NCI-H1105 treated with DMSO at 0.1 percent for 48 hours (cell line): Measurements from ENCODE around the gene GPX5.
"Not testable (repeated sequence)": the region's sequence is repeated elsewhere in the genome, so short reads cannot be mapped to it uniquely, and the experiment has no call there.

Source experiments
- DNase-seq: peaks from one replicate; lab custom pipeline; 2025; lab: John Stamatoyannopoulos, UW

Gene GPX5

GRCh38 chr6:28515676-28516075 lies 10.0 kb upstream of the GPX5 start, which contains the start of gene GPX6:
Gene GPX6 (minus strand): TSS chr6:28515793. CDS start chr6:28515743, 50 bp downstream.
- no peak for DNase-seq

- DNase-seq, result no peak
Observed at GRCh38 chr6:28517964-28518363, 7.7 kb upstream of the GPX5 start.

GRCh38 chr6:28522594-28523240 lies 3.0 kb upstream of the GPX5 start:
- no peak for DNase-seq

GRCh38 chr6:28523241-28523622 lies 2.4 kb upstream of the GPX5 start:
- DNase-seq, result no peak

- no peak for DNase-seq
Observed at GRCh38 chr6:28530777-28531176, 5.1 kb downstream of the GPX5 start.

- DNase-seq, result no peak
Observed at GRCh38 chr6:28531479-28532128, 5.9 kb downstream of the GPX5 start.

- no peak for DNase-seq
Observed at GRCh38 chr6:28534306-28534705, 8.6 kb downstream of the GPX5 start.

- DNase-seq, result no peak
Observed at GRCh38 chr6:28534875-28535274, 9.2 kb downstream of the GPX5 start.

- no peak for DNase-seq
Observed at GRCh38 chr6:28537065-28537464, 11.4 kb downstream of the GPX5 start.

GRCh38 chr6:28537509-28538140 lies 11.9 kb downstream of the GPX5 start:
- DNase-seq, result no peak

GRCh38 chr6:28541996-28542395 lies 16.3 kb downstream of the GPX5 start:
- DNase-seq, result no peak

- DNase-seq, result peak; percentile 86
Observed at GRCh38 chr6:28542440-28543296, 17.0 kb downstream of the GPX5 start.

- no peak for DNase-seq
Observed at GRCh38 chr6:28543651-28544610, 18.2 kb downstream of the GPX5 start.

- no peak for DNase-seq
Observed at GRCh38 chr6:28545955-28546354, 20.3 kb downstream of the GPX5 start.

- not testable (repeated sequence) for DNase-seq
Observed at GRCh38 chr6:28547003-28547402, 21.3 kb downstream of the GPX5 start.

- no peak for DNase-seq
Observed at GRCh38 chr6:28551891-28552666, 26.4 kb downstream of the GPX5 start.

GRCh38 chr6:28553384-28553985 lies 27.8 kb downstream of the GPX5 start:
- DNase-seq, result no peak

GRCh38 chr6:28553986-28554881 lies 28.6 kb downstream of the GPX5 start:
- peak; percentile 45 for DNase-seq

GRCh38 chr6:28555136-28555535 lies 29.5 kb downstream of the GPX5 start:
- no peak for DNase-seq
